PC-9 (cell line): ENCODE results near the gene COMMD1. TPM values are rescaled to one million over a fixed set of nuclear protein-coding genes. Genes with fewer than 3 reads are reported as not detected.

Source experiments
- BruUV-seq: library from RNA; stranded (reverse); fragments of 400-500 nt; replicated peaks from 2 replicates; lab custom pipeline; 2021; lab: Mats Ljungman, UMichigan
- CTCF ChIA-PET: fragments of 300-600 bp; sonication (Branson Sonifier 250); formaldehyde crosslinking; loops from one replicate; lab custom pipeline; 2022; ENCODE audit warnings: antibody characterized with exemption; lab: Charles Lee
- POLR2A ChIA-PET: fragments of 300-600 bp; sonication (Branson Sonifier 250); formaldehyde crosslinking; loops from one replicate; lab custom pipeline; 2022; ENCODE audit warnings: antibody characterized with exemption; ENCODE audit not compliant: unreplicated experiment; lab: Charles Lee
- DNase-seq, 2 experiments: peaks; one replicate each; pipeline versions ENCODE4 v3.0.0 to v3.0.0-alpha.2; 2015 to 2022; ENCODE audit warnings: mixed read lengths in 1 of 2
- H2AFZ ChIP-seq: fragments of 200-600 bp; sonication (generic); 2 replicates; pipeline ENCODE4 v1.8.1; 2017; ENCODE audit warnings: antibody characterized with exemption
- H3F3A ChIP-seq: fragments of 200-600 bp; sonication (generic); 2 replicates; pipeline ENCODE4 v1.8.1; 2017; ENCODE audit warnings: antibody characterized with exemption, mild to moderate bottlenecking, low read depth; ENCODE audit not compliant: insufficient read depth
- H3K27ac ChIP-seq: fragments of 200-600 bp; sonication (generic); 2 replicates; pipeline ENCODE4 v1.6.1; 2016; ENCODE audit warnings: mixed run types
- H3K27me3 ChIP-seq: fragments of 200-600 bp; sonication (generic); 2 replicates; pipeline ENCODE4 v1.6.1; 2016; ENCODE audit warnings: low read depth, mixed run types; ENCODE audit not compliant: insufficient read depth
- H3K36me3 ChIP-seq: fragments of 200-600 bp; sonication (generic); 2 replicates; pipeline ENCODE4 v1.6.1; 2016; ENCODE audit warnings: low read depth, mixed run types
- H3K4me1 ChIP-seq: fragments of 200-600 bp; sonication (generic); replicated peaks from 2 replicates; pipeline ENCODE4 v1.6.1; 2016; ENCODE audit warnings: mixed run types; ENCODE audit not compliant: insufficient read depth
- H3K4me2 ChIP-seq: fragments of 200-600 bp; sonication (generic); 2 replicates; pipeline ENCODE4 v1.6.1; 2017; ENCODE audit warnings: mixed run types
- H3K4me3 ChIP-seq: fragments of 200-600 bp; sonication (generic); 2 replicates; pipeline ENCODE4 v1.6.1; 2016; ENCODE audit warnings: mixed run types
- H3K79me2 ChIP-seq: fragments of 200-600 bp; sonication (generic); 2 replicates; pipeline ENCODE4 v1.6.1; 2017; ENCODE audit warnings: low read depth, mixed run types
- H3K9me2 ChIP-seq: fragments of 200-600 bp; sonication (generic); 2 replicates; pipeline ENCODE4 v1.8.1; 2017; ENCODE audit warnings: mild to moderate bottlenecking; ENCODE audit not compliant: insufficient read depth
- H3K9me3 ChIP-seq: fragments of 200-600 bp; sonication (generic); 2 replicates; pipeline ENCODE4 v1.8.1; 2016; ENCODE audit warnings: low read depth; ENCODE audit not compliant: insufficient read depth
- H4K20me1 ChIP-seq: fragments of 200-600 bp; sonication (generic); 2 replicates; pipeline ENCODE4 v1.8.1; 2017; ENCODE audit not compliant: insufficient read depth
- EZH2 ChIP-seq: fragments of 200-600 bp; sonication (generic); IDR thresholded peaks from 2 replicates; pipeline ENCODE4 v1.8.0; 2017; ENCODE audit warnings: antibody characterized with exemption, low read depth
- intact Hi-C: fragments of 100-400 bp; cut with micrococcal nuclease; formaldehyde crosslinking; loops from one replicate; pipeline ENCODE4 v1.10.0; 2022; ENCODE audit not compliant: unreplicated experiment
- total RNA-seq: library from RNA; stranded (reverse); gene quantifications from 2 replicates; pipeline ENCODE4 v1.2.3, GENCODE V29; 2021
- TF ChIP-seq, protein P1 (sequence below): fragments of 200-600 bp; sonication (generic); conservative IDR thresholded peaks from 2 replicates; pipeline ENCODE4 v1.6.1; 2017; ENCODE audit warnings: mixed run types, antibody characterized with exemption, mild to moderate bottlenecking, moderate library complexity

COMMD1 gene
- total RNA-seq, 1 experiment from 2014 or later = 16.3 TPM

DNA sequence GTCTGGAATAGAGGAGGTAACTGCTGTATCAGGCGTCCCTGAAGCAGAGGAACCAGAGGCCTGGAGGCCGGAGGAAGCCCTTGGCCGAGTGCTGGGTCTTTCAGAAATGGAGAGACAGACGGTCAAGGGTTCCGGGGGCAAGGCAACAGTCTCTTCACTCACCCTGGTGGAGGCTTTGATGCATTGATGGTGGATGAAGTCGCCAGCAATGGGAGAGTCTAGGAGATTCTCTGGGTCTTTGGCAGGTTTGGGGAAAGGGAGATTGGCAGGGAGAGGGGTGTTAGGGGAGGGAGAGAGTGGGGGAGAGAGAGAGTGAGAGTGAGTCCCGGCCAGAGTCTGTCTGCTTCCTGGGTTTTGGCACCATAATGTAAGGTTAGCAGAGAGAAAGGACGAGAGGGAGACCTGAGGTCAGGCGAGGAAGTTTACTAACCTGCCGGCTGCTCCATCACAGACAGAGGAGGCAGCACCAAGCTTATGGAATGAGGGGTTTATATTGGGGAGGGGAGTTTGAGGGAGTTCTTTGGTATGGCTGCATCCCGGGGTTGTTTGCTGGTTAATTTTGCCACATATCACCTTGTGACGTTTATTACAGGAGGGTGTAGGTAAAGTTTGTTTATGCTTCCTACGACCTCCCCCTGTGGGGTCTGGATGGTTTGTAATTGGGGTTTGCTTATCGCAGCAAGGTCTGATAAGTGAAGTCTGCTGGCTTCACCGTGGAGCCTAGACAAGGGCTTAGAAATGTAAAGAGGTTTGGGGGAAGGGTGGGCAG, 19.6 kb downstream of the COMMD1 start:
- H3K36me3 ChIP-seq = no peaks in the 10 kb centered on the region

DNA sequence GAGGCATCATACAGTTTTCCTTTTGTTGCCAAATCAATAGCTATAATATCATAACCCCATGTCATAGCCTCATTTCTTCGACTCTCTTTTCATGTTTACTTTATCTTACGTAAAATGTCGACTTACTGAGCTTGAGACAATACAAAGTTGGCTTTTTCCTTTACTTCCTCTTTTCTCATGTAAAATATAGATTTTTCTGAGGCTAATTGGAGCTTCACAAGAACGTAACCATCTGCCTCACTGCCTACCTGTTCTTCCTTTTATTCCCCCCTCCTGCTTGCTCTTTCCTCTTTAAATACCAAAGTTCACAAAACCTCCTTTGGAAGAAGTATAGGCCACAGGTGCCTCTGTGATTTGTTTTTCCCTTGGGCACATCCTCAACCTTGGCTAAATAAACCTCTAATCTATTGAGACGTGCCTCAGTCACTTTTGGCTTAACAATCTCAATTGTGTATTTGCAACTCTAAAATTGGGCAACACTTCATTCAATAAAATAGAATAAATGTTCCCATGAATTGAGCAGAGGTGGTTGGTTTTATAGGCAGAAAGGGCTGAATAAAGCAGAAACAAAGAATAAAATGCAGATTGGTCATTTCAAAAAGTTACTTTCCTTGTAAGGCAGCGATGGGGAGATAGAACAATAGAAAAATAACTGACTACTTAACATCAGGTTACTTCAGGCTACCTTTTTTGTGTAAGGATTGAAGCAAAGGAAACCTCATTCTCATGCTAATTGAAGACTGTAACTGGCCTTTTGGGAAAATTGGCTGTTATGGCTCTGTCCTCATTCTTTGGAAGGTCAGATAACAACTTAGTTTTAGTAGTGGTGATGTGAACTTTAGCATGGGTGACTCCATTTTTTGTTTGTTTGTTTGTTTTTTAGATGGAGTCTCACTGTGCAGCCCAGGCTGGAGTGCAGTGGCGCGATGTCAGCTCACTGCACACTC, 21.3 kb downstream of the COMMD1 start:
- H3F3A ChIP-seq = no peaks in the 10 kb centered on the region
- no peak overlapping the region for H2AFZ ChIP-seq
- H3K4me1 ChIP-seq = no peaks in the 10 kb centered on the region
- no peak overlapping the region for H3K4me2 ChIP-seq
- ChIA-PET POLR2A (no interaction called here), CTCF (no interaction called here)
- no peaks in the 10 kb centered on the region for H3K36me3 ChIP-seq
- intact Hi-C loops = no loop called here
- no peaks in the 10 kb centered on the region for H3K9me2 ChIP-seq
- no peaks in the 10 kb centered on the region for H4K20me1 ChIP-seq
- no peaks in the 10 kb centered on the region for H3K79me2 ChIP-seq
- TF ChIP-seq, protein P1, sequence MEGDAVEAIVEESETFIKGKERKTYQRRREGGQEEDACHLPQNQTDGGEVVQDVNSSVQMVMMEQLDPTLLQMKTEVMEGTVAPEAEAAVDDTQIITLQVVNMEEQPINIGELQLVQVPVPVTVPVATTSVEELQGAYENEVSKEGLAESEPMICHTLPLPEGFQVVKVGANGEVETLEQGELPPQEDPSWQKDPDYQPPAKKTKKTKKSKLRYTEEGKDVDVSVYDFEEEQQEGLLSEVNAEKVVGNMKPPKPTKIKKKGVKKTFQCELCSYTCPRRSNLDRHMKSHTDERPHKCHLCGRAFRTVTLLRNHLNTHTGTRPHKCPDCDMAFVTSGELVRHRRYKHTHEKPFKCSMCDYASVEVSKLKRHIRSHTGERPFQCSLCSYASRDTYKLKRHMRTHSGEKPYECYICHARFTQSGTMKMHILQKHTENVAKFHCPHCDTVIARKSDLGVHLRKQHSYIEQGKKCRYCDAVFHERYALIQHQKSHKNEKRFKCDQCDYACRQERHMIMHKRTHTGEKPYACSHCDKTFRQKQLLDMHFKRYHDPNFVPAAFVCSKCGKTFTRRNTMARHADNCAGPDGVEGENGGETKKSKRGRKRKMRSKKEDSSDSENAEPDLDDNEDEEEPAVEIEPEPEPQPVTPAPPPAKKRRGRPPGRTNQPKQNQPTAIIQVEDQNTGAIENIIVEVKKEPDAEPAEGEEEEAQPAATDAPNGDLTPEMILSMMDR = no peak
- no peak for TF ChIP-seq EZH2
- no peaks in the 10 kb centered on the region for H3K9me3 ChIP-seq
- no peak overlapping the region for H3K4me3 ChIP-seq
- BruUV-seq = no TSS peak
- DNase-seq = no peak
- no peaks in the 10 kb centered on the region for H3K27me3 ChIP-seq
- H3K27ac ChIP-seq = no peak overlapping the region

More for the DNA sequence above, 19.6 kb downstream of the COMMD1 start:
- no peak overlapping the region for H2AFZ ChIP-seq
- no peaks in the 10 kb centered on the region for H3K4me1 ChIP-seq
- H3K9me2 ChIP-seq = no peaks in the 10 kb centered on the region
- no peak for DNase-seq
- no TSS peak for BruUV-seq
- no peaks in the 10 kb centered on the region for H3K9me3 ChIP-seq
- no peak overlapping the region for H3K4me3 ChIP-seq
- CTCF ChIA-PET = no interaction called here
- H3F3A ChIP-seq = no peaks in the 10 kb centered on the region
- no peak overlapping the region for H3K4me2 ChIP-seq
- H3K79me2 ChIP-seq = no peaks in the 10 kb centered on the region
- intact Hi-C loops = loop anchor here (5.0 kb wide), 1 partner anchor 1617 kb away; no protein-coding TSS in a partner anchor
- H3K27ac ChIP-seq = no peak overlapping the region
- H3K27me3 ChIP-seq = no peaks in the 10 kb centered on the region
- TF ChIP-seq EZH2 = no peak
- TF ChIP-seq, protein P1 = no peak
- no peaks in the 10 kb centered on the region for H4K20me1 ChIP-seq
- POLR2A ChIA-PET = no interaction called here

DNA sequence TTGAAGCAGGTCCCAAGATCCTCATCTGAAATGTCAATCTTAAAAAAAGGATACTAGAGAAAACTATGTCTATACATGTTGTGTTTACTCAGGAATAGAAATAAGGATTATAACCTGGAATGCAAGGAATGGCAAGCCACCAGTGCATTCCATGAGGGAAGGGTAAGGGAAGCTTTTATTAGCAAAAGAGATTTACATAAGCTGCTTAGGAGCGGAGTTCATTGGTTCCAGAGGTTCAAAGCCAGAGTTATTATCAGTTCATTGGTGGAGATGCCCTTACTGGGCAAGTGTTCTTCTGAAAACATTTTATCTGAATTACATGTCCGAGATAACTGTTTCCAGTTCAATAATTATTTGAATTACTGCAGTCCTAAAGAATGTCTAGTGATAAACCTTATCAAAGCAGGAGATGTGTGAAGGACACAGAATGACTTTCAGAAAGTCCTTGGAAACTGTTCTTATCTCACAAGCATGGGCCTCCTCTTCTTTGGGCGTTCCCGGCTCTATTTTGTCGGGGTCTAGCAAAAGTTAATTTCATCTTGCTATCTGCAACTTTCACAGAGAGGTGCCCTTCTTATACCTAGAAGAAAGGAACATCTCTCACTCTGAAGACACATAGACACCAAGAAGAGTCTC, 23.5 kb downstream of the COMMD1 start:
- Histone ChIP-seq H3K27ac (no peak overlapping the region), H3K4me1 (no peaks in the 10 kb centered on the region), H4K20me1 (no peaks in the 10 kb centered on the region), H3K9me3 (no peaks in the 10 kb centered on the region), H3K79me2 (no peaks in the 10 kb centered on the region), H3K27me3 (no peaks in the 10 kb centered on the region), H3K4me2 (no peak overlapping the region), H3K36me3 (no peaks in the 10 kb centered on the region), H3K4me3 (no peak overlapping the region), H3F3A (no peaks in the 10 kb centered on the region), H3K9me2 (no peaks in the 10 kb centered on the region), H2AFZ (no peak overlapping the region)
- CTCF ChIA-PET = no interaction called here
- TF ChIP-seq, protein P1 = no peak
- TF ChIP-seq EZH2 = no peak
- intact Hi-C loops = no loop called here
- POLR2A ChIA-PET = no interaction called here
- DNase-seq = no peak
- BruUV-seq = no TSS peak
